Measurements from ENCODE around the gene ADAMTS1. TPM values are rescaled to one million over a fixed set of nuclear protein-coding genes. Genes with fewer than 3 reads are reported as not detected.

The ADAMTS1 gene
- total RNA-seq = 10 to 100 TPM; 29.8 to 54.8 (median 44.3) TPM

GRCh38 chr21:26845066-26845758 lies at the start of gene ADAMTS1:
Gene ADAMTS1, minus strand, starts transcription at chr21:26845409. Its CDS starts 455 bp downstream, at chr21:26844954.
- peak; percentile 76 for DNase-seq
- WGBS, 2 donors (ENCODE audit: low coverage in 1 of 2) = 9% methylated on average over 26 of the region's 56 CpGs; no CpG with 5 or more reads in 1 of the 2 donors
- no peaks in the 10 kb centered on the region for H3K9me3 ChIP-seq
- intact Hi-C loops (cut with DNase I; ENCODE audit: low total_unique reads) = no loop called here
- peak within 1 kb of the TSS; percentile 37 to 67 (median 57) for H3K4me3 ChIP-seq
- peaks cover 69% of the 10 kb centered on the region for H3K27me3 ChIP-seq
- TF ChIP-seq POLR2AphosphoS5 (IDR thresholded peaks at IDR 0.05) (peak; percentile 95 to 98 (median 98)), POLR2A (IDR thresholded peaks at IDR 0.05) (peak; percentile 90), EP300 (IDR thresholded peaks at IDR 0.05; ENCODE audit: low read depth) (no peak), CTCF (IDR thresholded peaks at IDR 0.05) (no peak)
- H3K36me3 ChIP-seq = no peaks in the 10 kb centered on the region
- in situ Hi-C loops (cut with MboI; ENCODE audit: low pct_ligation_motif_present in 1 of 4, low pct_unique_long_range_greater_than_20kb in 1 of 4, low sequenced_read_pairs in 3 of 4) = loop anchor here in 2 of 4 donors (5.0 to 25.0 kb wide), 2 partner anchors 857 to 1217 kb away; no protein-coding TSS in a partner anchor
- H3K4me1 ChIP-seq = peaks cover 0 to 58% (median 37%) of the 10 kb centered on the region in 4 donors
- H3K27ac ChIP-seq = peak within 1 kb of the TSS; percentile 81 to 94 (median 92)

- DNase-seq = no peak
- Histone ChIP-seq H3K27me3 (no peaks in the 10 kb centered on the region), H3K9me3 (no peaks in the 10 kb centered on the region), H3K4me1 (no peaks in the 10 kb centered on the region), H3K27ac (no peak overlapping the region), H3K36me3 (no peaks in the 10 kb centered on the region), H3K4me3 (no peak overlapping the region)
- 58 to 68% methylated on average over 1 of the region's 1 CpG for WGBS, 2 donors (ENCODE audit: low coverage in 1 of 2)
- TF ChIP-seq CTCF (IDR thresholded peaks at IDR 0.05) (no peak), POLR2AphosphoS5 (IDR thresholded peaks at IDR 0.05) (no peak), EP300 (IDR thresholded peaks at IDR 0.05; ENCODE audit: low read depth) (no peak), POLR2A (IDR thresholded peaks at IDR 0.05) (no peak)
- intact Hi-C loops (cut with DNase I; ENCODE audit: low total_unique reads) = no loop called here
- in situ Hi-C loops (cut with MboI; ENCODE audit: low pct_ligation_motif_present in 1 of 4, low pct_unique_long_range_greater_than_20kb in 1 of 4, low sequenced_read_pairs in 3 of 4) = no loop called here
These were observed 46.9 kb upstream of the ADAMTS1 start for GRCh38 chr21:26892151-26892550.

GRCh38 chr21:26888931-26889330 lies 43.7 kb upstream of the ADAMTS1 start:
- DNase-seq = no peak
- Histone ChIP-seq H3K36me3 (no peaks in the 10 kb centered on the region), H3K4me3 (no peak overlapping the region), H3K27me3 (no peaks in the 10 kb centered on the region), H3K9me3 (no peaks in the 10 kb centered on the region), H3K27ac (no peak overlapping the region), H3K4me1 (no peaks in the 10 kb centered on the region)
- 65 to 67% methylated on average over 3 to 5 of the region's 5 CpGs for WGBS, 2 donors (ENCODE audit: low coverage in 1 of 2)
- intact Hi-C loops (cut with DNase I; ENCODE audit: low total_unique reads) = no loop called here
- TF ChIP-seq CTCF (IDR thresholded peaks at IDR 0.05) = no peak
- no peak for TF ChIP-seq POLR2A (IDR thresholded peaks at IDR 0.05)
- no peak for TF ChIP-seq POLR2AphosphoS5 (IDR thresholded peaks at IDR 0.05)
- no peak for TF ChIP-seq EP300 (IDR thresholded peaks at IDR 0.05; ENCODE audit: low read depth)
- in situ Hi-C loops (cut with MboI; ENCODE audit: low pct_ligation_motif_present in 1 of 4, low pct_unique_long_range_greater_than_20kb in 1 of 4, low sequenced_read_pairs in 3 of 4) = no loop called here

GRCh38 chr21:26888256-26888655 lies 43.0 kb upstream of the ADAMTS1 start:
- Histone ChIP-seq H3K27me3 (no peaks in the 10 kb centered on the region), H3K4me1 (no peaks in the 10 kb centered on the region), H3K4me3 (no peak overlapping the region), H3K36me3 (no peaks in the 10 kb centered on the region), H3K27ac (no peak overlapping the region), H3K9me3 (no peaks in the 10 kb centered on the region)
- in situ Hi-C loops (cut with MboI; ENCODE audit: low pct_ligation_motif_present in 1 of 4, low pct_unique_long_range_greater_than_20kb in 1 of 4, low sequenced_read_pairs in 3 of 4) = no loop called here
- intact Hi-C loops (cut with DNase I; ENCODE audit: low total_unique reads) = no loop called here
- no peak for DNase-seq
- TF ChIP-seq EP300 (IDR thresholded peaks at IDR 0.05; ENCODE audit: low read depth) = no peak
- TF ChIP-seq POLR2A (IDR thresholded peaks at IDR 0.05) = no peak
- no peak for TF ChIP-seq POLR2AphosphoS5 (IDR thresholded peaks at IDR 0.05)
- TF ChIP-seq CTCF (IDR thresholded peaks at IDR 0.05) = no peak
